Psoas muscle (tissue), 8 donors: ENCODE measurements around the gene RRP8. TPM values are rescaled to one million over a fixed set of nuclear protein-coding genes. Genes with fewer than 3 reads are reported as not detected.

Source experiments
- ATAC-seq, 4 donors: fragments of 200-7000 bp; cut with Tn5 transposase; one replicate each; pipeline ENCODE4 v1.9.1; 2020; ENCODE audit warnings: moderate library complexity in 3 of 4, mild to moderate bottlenecking in 2 of 4
- DNase-seq, 2 donors: peaks; one replicate each; pipeline ENCODE4 v3.0.0-alpha.2; 2020
- H3K27ac ChIP-seq: fragments of 200-600 bp; one replicate; pipeline ENCODE4 v1.8.0; 2022
- H3K27me3 ChIP-seq, 3 donors: fragments of 200-600 bp in 1 of 3; one replicate each; pipeline versions ENCODE4 v1.6.1 to v1.8.0; 2013 to 2022; ENCODE audit warnings: low read length in 2 of 3, mild to moderate bottlenecking in 2 of 3, moderate library complexity in 1 of 3; ENCODE audit not compliant: insufficient read depth in 3 of 3
- H3K36me3 ChIP-seq, 2 donors: fragments of 200-600 bp in 1 of 2; one replicate each; pipeline versions ENCODE4 v1.6.1 to v1.8.0; 2013 to 2022; ENCODE audit warnings: low read depth in 1 of 2, mild to moderate bottlenecking in 1 of 2, moderate library complexity in 1 of 2; ENCODE audit not compliant: insufficient read depth in 1 of 2
- H3K4me1 ChIP-seq: fragments of 200-600 bp; one replicate; pipeline ENCODE4 v1.8.0; 2022
- H3K4me3 ChIP-seq: fragments of 200-600 bp; one replicate; pipeline ENCODE4 v1.8.0; 2022; ENCODE audit warnings: mild to moderate bottlenecking
- H3K9me3 ChIP-seq: fragments of 200-600 bp; one replicate; pipeline ENCODE4 v1.8.0; 2022
- CTCF ChIP-seq: fragments of 200-600 bp; IDR thresholded peaks from one replicate; pipeline ENCODE4 v1.8.0; 2022; ENCODE audit warnings: antibody characterized with exemption
- WGBS, 3 donors: extraction: QIAGEN DNeasy Blood & Tissue Kit; methylation state at CpG; one replicate each; pipeline versions ENCODE4 v1.1.6 to v1.1.7; 2013; 5-methylcytosine and 5-hydroxymethylcytosine counted together
- intact Hi-C, 2 donors: fragments of 100-400 bp; cut with DNase I; formaldehyde crosslinking; loops; one replicate each; pipeline versions ENCODE4 v1.11.0 to v1.14.2; 2022
- polyA plus RNA-seq, 3 donors: library from polyadenylated mRNA; stranded (reverse); fragments of 200-250 nt; gene quantifications; one replicate each; pipeline ENCODE4 v1.2.3, GENCODE V29; 2013
- total RNA-seq, 4 donors: library from RNA; stranded (reverse); fragmentation: NEBNext Ultra II Directional in 2 of 4; extraction: Animal tissue kit (Norgen Biotek cat#: 25700) in 2 of 4; gene quantifications; one replicate each; pipeline versions ENCODE4 v1.2.1 to v1.2.4, GENCODE V29; 2021 to 2023
- donor health status: healthy with polysubstance abuse.
- donor health status: DM: no; HTN: no; CAD: no; lungs with moderate emphysema.
- donor health status: Bipolar disorder and iron deficiency.
- donor health status: healthy.
- donor health status: DM: yes; HTN: yes; CAD: no.
- donor health status: DM: no; HTN: no; CAD: no.
- donor health status: DM: no; HTN: no; CAD: no.
- donor health status: DM: yes; HTN: yes; CAD: no.

The RRP8 gene
- total and polyA plus RNA-seq, 7 donors: 11.6 to 34.0 (median 18.4) TPM

- H3K4me3 ChIP-seq: no peak overlapping the region
- peaks cover 32% of the 10 kb centered on the region for H3K4me1 ChIP-seq
- no peaks in the 10 kb centered on the region for H3K27me3 ChIP-seq
- intact Hi-C loops: no loop called here
- ATAC-seq (no peak), DNase-seq (no peak)
- peaks cover 0 to 21% of the 10 kb centered on the region in 2 donors for H3K36me3 ChIP-seq
- H3K9me3 ChIP-seq: no peaks in the 10 kb centered on the region
- WGBS, 3 donors: 90 to 93% (median 90%) methylated on average over 10 of the region's 10 CpGs
- H3K27ac ChIP-seq: no peak overlapping the region
- no peak for TF ChIP-seq CTCF
Observed at GRCh38 chr11:6563667-6564066, 39.7 kb downstream of the RRP8 start.

GRCh38 chr11:6563121-6563619 is 40.2 kb downstream of the RRP8 start:
- Histone ChIP-seq H3K36me3 (peaks cover 0 to 21% of the 10 kb centered on the region in 2 donors), H3K4me1 (peaks cover 32% of the 10 kb centered on the region), H3K4me3 (no peak overlapping the region), H3K27ac (no peak overlapping the region), H3K27me3 (no peaks in the 10 kb centered on the region), H3K9me3 (no peaks in the 10 kb centered on the region)
- TF ChIP-seq CTCF: no peak
- intact Hi-C loops: no loop called here
- no peak for DNase-seq
- no peak for ATAC-seq
- WGBS, 3 donors: 85 to 89% (median 85%) methylated on average over 4 of the region's 4 CpGs

- ATAC-seq: no peak
- 94 to 97% (median 97%) methylated on average over 3 of the region's 3 CpGs for WGBS, 3 donors
- H3K4me3 ChIP-seq: no peak overlapping the region
- H3K27ac ChIP-seq: no peak overlapping the region
- no peak for DNase-seq
- peaks cover 0 to 21% of the 10 kb centered on the region in 2 donors for H3K36me3 ChIP-seq
- no peak for TF ChIP-seq CTCF
- peaks cover 24% of the 10 kb centered on the region for H3K4me1 ChIP-seq
- intact Hi-C loops: no loop called here
- no peaks in the 10 kb centered on the region for H3K27me3 ChIP-seq
- no peaks in the 10 kb centered on the region for H3K9me3 ChIP-seq
Observed at GRCh38 chr11:6561288-6561687, 42.1 kb downstream of the RRP8 start.

- Histone ChIP-seq H3K27ac (peak overlapping the region; percentile 46), H3K36me3 (peaks cover 0 to 14% of the 10 kb centered on the region in 2 donors), H3K4me1 (peaks cover 24% of the 10 kb centered on the region), H3K4me3 (no peak overlapping the region), H3K27me3 (no peaks in the 10 kb centered on the region), H3K9me3 (no peaks in the 10 kb centered on the region)
- 57 to 63% (median 60%) methylated on average over 1 of the region's 1 CpG for WGBS, 3 donors
- DNase-seq (no peak), ATAC-seq (peak; percentile 66 to 85 (median 78))
- no peak for TF ChIP-seq CTCF
- intact Hi-C loops: no loop called here
Observed at GRCh38 chr11:6559369-6559768, 44.0 kb downstream of the RRP8 start.
